Measurements from ENCODE around the gene ANK3.

- TF ChIP-seq CTCF (IDR thresholded peaks at IDR 0.05) (no peak), POLR2A (IDR thresholded peaks at IDR 0.05) (no peak)
Measured at GRCh38 chr10:60028081-60028480, 361.6 kb downstream of the ANK3 start.
